ENCODE measurements around the gene CMTM4.
"Not testable (repeated sequence)": the region's sequence is repeated elsewhere in the genome, so short reads cannot be mapped to it uniquely, and the experiment has no call there.

Gene CMTM4

GRCh38 chr16:66611911-66612310 is 84.6 kb downstream of the CMTM4 start:
- not testable (repeated sequence) for DNase-seq

GRCh38 chr16:66610111-66610820 is 86.3 kb downstream of the CMTM4 start:
- DNase-seq: no peak

DNA sequence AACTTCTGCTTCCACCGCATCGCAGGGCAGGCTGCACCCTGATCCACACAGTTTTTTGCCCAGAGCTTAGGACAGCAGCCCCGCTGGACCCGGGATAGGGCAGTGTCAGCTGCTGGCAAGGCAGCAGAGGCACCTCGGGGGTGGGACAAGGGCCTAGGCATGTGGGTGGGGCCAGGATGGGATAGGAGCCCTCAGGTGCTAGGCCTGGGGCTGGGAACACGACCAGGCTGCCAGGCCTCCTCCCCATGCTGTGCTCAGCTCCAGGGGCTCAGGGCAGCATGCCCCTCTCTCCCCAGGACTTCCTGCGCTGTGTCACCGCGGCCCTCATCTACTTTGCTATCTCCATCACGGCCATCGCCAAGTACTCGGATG is 87.4 kb downstream of the CMTM4 start:
- no peak for DNase-seq

DNA sequence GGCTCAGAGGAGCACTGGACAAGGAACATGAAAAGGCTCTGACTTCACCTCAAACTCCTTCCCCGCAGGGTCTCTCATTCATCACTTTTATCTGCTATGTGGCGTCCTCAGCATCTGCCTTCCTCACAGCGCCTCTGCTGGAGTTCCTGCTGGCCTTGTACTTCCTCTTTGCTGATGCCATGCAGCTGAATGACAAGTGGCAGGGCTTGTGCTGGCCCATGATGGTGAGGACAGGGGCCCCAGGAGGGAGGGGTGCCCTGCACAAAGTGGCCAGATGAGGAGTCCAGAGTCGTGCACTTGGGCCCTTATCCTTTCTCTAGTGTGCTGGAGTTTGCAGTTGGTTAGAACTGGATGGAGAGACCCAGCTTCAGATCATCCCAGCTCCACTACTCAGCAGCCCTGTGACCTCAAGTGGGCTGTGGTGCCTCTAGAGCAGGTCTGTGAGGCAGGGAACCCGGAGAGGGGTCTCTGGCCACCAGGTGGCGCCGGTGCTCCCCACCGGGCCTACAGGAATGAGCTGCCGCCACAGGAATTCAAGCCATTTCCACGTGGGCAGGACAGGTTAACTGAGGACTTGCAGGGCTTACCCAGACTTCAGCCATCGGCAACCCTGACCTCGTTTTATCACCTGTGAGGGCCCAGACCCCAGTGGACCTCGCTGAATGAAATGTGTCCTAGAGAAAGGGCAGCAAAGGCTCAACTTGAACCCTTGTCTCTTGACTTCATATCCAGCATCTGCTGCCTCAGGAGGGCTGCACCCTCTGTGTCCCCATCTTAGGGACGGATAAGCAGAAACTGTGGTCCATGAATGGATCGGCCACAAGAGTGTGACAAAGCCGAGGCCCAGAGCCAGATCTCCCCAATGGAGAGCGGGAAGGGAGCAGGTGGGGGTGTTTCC is 88.1 kb downstream of the CMTM4 start:
- DNase-seq: peak; percentile 88

DNA sequence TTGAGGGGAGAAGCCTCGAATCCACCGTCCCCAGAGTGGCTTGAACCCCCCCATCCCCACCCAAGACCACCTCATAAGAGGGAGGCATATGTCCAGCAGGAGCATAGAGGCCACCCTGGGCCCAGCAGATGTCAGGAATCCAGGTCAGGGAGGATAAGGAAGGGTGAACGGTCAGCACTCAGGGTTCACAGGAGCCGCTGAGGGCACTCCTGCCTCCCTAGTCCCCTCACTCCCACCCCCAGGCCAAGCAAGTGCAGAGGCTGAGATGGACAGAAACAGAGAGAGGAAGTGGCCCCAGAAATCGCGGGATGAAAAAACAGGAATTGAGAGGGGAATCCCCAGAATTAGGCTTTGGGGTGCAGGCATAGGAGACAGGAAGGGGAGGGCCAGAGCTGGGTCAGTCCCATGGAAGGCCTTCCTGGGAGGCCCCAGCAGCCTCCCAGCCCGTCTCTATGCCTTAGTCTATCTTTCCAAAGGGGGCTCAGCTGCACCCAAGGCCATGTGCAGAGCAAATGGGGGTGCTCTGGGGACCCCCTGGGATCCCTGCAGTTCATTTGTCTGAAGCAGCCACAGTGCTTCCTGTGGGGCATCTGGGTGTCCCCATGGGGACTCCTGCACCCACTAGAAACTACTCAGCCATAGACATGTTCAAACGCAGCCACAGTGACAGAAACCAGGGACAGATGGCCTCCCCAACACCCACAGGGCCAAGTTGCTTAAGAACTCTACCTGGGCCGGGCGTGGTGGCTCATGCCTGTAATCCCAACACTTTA is 90.4 kb downstream of the CMTM4 start:
- DNase-seq: no peak

DNA sequence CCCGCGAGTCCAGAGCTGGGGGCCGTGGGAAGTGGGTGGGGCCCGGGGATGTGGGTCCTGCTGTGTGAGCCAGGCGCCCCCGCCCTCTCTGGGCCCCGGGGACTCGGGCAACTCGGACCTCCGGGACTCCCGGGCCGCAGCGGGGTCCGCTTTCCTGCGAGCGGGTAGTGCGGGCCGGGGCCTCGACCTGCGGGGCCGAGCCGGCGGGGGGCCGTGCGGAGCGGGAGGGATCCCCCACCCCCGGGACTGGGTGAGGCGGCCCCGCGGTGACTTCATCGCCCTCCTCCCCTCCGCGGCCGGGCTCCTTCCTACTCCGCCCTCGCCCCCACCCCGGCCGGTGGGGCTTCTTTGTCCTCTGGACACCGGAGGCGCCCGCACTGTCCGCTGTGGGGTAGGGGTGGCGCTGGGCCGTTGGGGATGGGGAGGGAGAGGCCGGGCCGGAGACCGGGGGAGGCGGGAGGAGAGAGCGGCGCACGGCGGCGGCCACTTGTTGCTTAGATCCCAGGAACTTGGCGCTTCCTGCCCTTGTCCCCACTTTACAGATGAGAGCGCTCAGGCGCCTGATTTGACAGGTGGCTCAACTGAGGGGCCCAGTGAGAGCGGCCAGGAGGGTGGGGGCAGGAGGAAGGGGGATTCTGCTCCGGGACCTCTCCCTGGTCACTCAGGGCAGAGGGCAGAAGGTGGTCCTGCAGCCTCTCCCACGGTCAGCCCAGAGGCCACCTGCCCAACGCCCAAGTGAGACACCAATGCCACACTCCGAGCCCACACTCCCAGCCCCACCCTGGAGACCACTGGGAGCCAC is 91.2 kb downstream of the CMTM4 start:
- DNase-seq: peak; percentile 78

GRCh38 chr16:66604376-66605176 is 92.0 kb downstream of the CMTM4 start, which contains the start of gene CMTM3:
Gene CMTM3 (plus strand): TSS chr16:66604704. CDS start chr16:66604806, 102 bp downstream.
- DNase-seq: peak; percentile 89

GRCh38 chr16:66603537-66604375 is 92.8 kb downstream of the CMTM4 start:
- peak; percentile 88 for DNase-seq

DNA sequence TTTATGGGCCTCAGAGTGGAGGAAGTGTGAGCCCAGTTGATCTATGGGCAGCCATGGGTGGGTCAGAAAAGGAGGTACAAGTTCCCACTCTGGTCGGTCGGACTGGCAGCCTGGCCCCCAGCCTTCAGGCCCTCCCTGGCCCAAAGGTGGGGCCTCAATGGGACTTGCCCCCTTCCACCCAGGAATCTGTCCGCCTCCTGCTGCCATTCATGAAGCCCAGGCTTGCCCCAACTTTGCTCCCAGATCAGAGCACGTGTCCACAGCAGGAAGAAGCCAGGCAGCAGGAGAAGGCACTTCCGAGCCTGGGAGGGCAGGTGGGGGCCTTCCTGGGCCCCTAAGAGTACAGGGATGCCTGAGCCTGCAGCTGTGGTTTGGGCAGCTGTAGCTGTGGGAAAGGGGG is 95.1 kb downstream of the CMTM4 start:
- no peak for DNase-seq

- peak; percentile 62 for DNase-seq
Measured at GRCh38 chr16:66600477-66600876, 96.1 kb downstream of the CMTM4 start.

DNA sequence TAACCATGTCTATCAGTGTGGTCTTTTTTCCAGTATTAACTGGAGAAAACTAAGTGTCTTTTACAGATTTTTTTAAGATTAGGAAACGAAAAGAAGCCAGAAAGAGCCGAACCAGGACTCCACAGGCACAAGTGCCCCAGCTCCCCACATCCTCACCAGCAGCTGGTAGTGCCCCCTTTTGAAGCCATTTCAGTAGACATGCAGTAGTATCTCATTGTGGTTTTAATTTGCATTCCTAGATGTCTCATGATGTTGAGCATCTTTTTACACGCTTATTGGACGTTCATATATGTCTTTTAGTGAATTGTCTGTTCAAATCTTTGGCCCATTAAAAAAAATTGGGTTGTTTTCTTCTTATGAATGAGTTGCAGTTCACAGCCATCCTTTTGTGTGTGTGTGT is 96.8 kb downstream of the CMTM4 start:
- no peak for DNase-seq

- no peak for DNase-seq
Measured at GRCh38 chr16:66598111-66598510, 98.4 kb downstream of the CMTM4 start.

DNA sequence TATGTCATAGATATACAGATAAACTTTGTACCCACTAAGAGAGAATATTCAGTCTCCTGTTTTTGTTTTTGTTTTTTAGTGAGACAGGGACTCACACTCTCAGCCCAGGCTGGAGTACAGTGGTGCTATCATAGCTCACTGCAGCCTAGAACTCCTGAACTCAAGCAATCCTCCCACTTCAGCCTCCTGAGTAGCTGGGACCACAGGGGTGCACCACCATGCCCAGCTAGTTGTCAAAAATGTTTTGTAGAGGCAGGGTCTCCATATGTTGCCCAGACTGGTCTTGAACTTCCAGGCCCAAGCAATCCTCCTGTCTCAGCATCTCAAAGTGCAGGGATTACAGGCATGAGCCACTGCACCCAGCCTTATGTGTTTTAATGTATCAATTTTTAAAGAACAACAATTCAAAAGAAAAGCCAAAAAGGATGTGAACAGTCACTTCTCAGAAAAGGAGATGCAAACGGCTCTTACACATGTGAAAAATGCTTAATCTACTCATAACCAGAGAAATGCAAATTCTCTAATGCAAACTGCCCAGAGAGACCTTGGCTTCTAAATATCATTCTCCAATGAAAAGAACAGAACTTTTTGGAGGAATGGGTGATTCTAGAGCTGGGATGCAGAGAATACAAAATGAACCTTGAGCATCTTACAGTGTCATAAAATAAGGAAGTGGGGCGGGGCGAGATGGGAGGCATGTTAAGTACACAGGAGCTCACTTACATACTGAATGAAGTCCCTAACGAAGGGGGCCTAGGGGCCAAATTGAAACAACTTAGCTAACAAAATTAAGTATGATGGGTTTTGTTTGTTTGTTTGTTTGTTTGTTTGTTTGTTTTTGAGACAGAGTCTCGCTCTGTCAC is 99.3 kb downstream of the CMTM4 start:
- no peak for DNase-seq

DNA sequence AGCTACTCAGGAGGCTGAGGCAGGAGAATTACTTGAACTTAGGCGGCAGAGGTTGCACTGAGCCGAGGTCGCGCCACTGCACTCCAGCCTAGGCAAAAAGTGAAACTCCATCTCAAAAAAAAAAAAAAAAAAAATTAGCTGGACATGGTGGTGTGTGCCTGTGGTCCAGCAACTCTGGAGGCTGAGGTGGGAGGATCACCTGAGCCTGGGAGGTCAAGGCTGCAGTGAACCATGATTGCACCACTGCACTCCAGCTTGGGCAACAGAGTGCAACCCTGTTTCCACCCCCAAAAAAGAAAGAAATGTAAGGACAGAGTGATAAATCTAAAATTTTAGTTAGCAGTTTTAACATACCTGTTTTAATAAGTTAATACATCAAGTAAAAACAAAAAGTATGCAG is 100.0 kb downstream of the CMTM4 start:
- DNase-seq: not testable (repeated sequence)

DNA sequence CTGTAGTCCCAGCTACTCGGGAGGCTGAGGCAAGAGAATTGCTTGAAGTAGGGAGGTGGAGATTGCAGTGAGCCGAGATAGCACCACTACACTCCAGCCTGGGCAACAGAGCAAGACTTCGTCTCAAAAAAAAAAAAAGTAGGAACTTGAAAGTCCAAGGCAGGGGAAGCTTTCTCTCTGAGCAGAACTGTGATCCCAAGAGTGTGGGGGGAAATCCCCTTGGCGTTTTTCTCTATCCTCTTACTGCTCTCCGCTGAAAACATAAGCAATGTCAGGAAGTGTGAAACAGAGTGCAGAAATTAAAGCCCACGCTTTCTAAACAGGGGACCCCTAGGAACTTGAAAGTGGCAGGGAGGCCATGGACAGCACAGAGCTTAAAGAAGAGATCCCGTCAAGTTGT is 101.8 kb downstream of the CMTM4 start:
- DNase-seq: no peak

DNA sequence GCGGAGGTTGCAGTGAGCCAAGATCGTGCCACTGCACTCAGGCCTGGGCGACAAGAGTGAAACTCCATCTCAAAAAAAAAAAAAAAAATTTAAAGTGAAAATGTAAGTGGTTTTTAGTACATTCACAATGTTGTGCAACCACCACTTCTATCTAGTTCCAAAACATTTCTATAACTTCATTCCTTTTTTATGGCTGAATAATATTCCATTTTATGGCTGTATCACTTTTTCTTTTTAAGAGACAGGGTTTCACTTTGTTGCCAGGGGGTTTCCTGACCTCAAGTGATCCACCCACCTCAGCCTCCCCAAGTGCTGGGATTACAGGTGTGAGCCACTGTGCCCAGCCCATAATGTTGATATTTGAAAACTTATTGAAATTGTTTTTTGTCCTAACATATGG is 103.7 kb downstream of the CMTM4 start:
- DNase-seq: no peak

GRCh38 chr16:66592241-66592640 is 104.3 kb downstream of the CMTM4 start:
- no peak for DNase-seq

DNA sequence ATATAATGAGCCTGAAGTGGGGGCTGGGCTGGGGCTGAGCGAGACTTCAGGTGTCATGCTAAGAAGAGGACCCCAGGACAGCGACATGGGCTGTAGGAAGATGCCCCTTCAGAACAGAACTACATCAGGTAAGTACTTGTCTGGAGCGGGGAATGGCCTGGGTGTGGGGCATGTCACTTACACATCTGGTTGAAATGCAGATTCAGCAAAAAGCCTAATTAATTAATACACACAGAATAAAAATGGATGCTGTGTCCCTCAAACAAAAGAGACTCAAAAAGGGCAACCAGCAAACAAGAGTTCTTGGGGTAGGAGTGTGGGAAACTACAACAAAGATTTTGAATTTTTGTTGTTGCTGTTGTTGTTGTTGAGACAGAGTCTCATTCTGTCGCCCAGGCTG is 105.5 kb downstream of the CMTM4 start:
- no peak for DNase-seq

GRCh38 chr16:66590322-66590721 is 106.2 kb downstream of the CMTM4 start:
- no peak for DNase-seq
